ENCODE data around the gene RAB3A.
A peak's percentile ranks its signal among the peaks of the same experiment; 100 is the strongest.
"Not testable (repeated sequence)": the region's sequence is repeated elsewhere in the genome, so short reads cannot be mapped to it uniquely, and the experiment has no call there.

The RAB3A gene

GRCh38 chr19:18216789-18217188 lies 12.9 kb upstream of the RAB3A start:
- no peaks in the 10 kb centered on the region for H3K9me3 ChIP-seq (ENCODE audit: severe bottlenecking)
- no peak for TF ChIP-seq CTCF (IDR thresholded peaks at IDR 0.05; ENCODE audit: low read depth, low read length)
- no peaks in the 10 kb centered on the region for H3K36me3 ChIP-seq
- H3K27ac ChIP-seq: no peak overlapping the region
- no peaks in the 10 kb centered on the region for H3K27me3 ChIP-seq (ENCODE audit: insufficient read depth, low read depth, severe bottlenecking)
- no peak for DNase-seq
- no peak overlapping the region for H3K4me3 ChIP-seq (ENCODE audit: low read depth, low read length)

- TF ChIP-seq CTCF (IDR thresholded peaks at IDR 0.05; ENCODE audit: low read depth, low read length): no peak
- no peaks in the 10 kb centered on the region for H3K9me3 ChIP-seq (ENCODE audit: severe bottlenecking)
- no peak for DNase-seq
- no peak overlapping the region for H3K4me3 ChIP-seq (ENCODE audit: low read depth, low read length)
- no peak overlapping the region for H3K27ac ChIP-seq
- no peaks in the 10 kb centered on the region for H3K36me3 ChIP-seq
- no peaks in the 10 kb centered on the region for H3K27me3 ChIP-seq (ENCODE audit: insufficient read depth, low read depth, severe bottlenecking)
These were observed 11.1 kb upstream of the RAB3A start for GRCh38 chr19:18214779-18215433.

GRCh38 chr19:18211683-18212082 lies 7.8 kb upstream of the RAB3A start:
- Histone ChIP-seq H3K9me3 (ENCODE audit: severe bottlenecking) (no peaks in the 10 kb centered on the region), H3K36me3 (no peaks in the 10 kb centered on the region), H3K27me3 (ENCODE audit: insufficient read depth, low read depth, severe bottlenecking) (no peaks in the 10 kb centered on the region), H3K4me3 (ENCODE audit: low read depth, low read length) (no peak overlapping the region), H3K27ac (no peak overlapping the region)
- DNase-seq: no peak
- TF ChIP-seq CTCF (IDR thresholded peaks at IDR 0.05; ENCODE audit: low read depth, low read length): no peak

GRCh38 chr19:18209912-18210311 lies 6.1 kb upstream of the RAB3A start:
- not testable (repeated sequence) for H3K36me3 ChIP-seq; H3K27me3 ChIP-seq (ENCODE audit: insufficient read depth, low read depth, severe bottlenecking); H3K9me3 ChIP-seq (ENCODE audit: severe bottlenecking); H3K4me3 ChIP-seq (ENCODE audit: low read depth, low read length); H3K27ac ChIP-seq; DNase-seq

GRCh38 chr19:18208098-18208951 lies 4.5 kb upstream of the RAB3A start:
- no peak overlapping the region for H3K27ac ChIP-seq
- no peaks in the 10 kb centered on the region for H3K9me3 ChIP-seq (ENCODE audit: severe bottlenecking)
- H3K36me3 ChIP-seq: no peaks in the 10 kb centered on the region
- DNase-seq: peak; percentile 66
- peak; percentile 69 for TF ChIP-seq CTCF (IDR thresholded peaks at IDR 0.05; ENCODE audit: low read depth, low read length)
- H3K27me3 ChIP-seq (ENCODE audit: insufficient read depth, low read depth, severe bottlenecking): no peaks in the 10 kb centered on the region
- no peak overlapping the region for H3K4me3 ChIP-seq (ENCODE audit: low read depth, low read length)

GRCh38 chr19:18206018-18206417 lies 2.2 kb upstream of the RAB3A start:
- Histone ChIP-seq H3K36me3 (peaks cover 10% of the 10 kb centered on the region), H3K27me3 (ENCODE audit: insufficient read depth, low read depth, severe bottlenecking) (no peaks in the 10 kb centered on the region), H3K27ac (peak overlapping the region; percentile 95), H3K4me3 (ENCODE audit: low read depth, low read length) (peak overlapping the region; percentile 61), H3K9me3 (ENCODE audit: severe bottlenecking) (no peaks in the 10 kb centered on the region)
- no peak for TF ChIP-seq CTCF (IDR thresholded peaks at IDR 0.05; ENCODE audit: low read depth, low read length)
- no peak for DNase-seq

All from WERI-Rb-1 (cell line).